Occipital lobe (tissue), 2 donors: Measurements from ENCODE around the gene G0S2. TPM values are rescaled to one million over a fixed set of nuclear protein-coding genes. Genes with fewer than 3 reads are reported as not detected.

ENCODE experiments used
- DNase-seq: peaks from one replicate; lab custom pipeline; 2025; lab: John Stamatoyannopoulos, UW
- total RNA-seq: library from RNA; depleted of rRNA; stranded (reverse); fragments of >200 nt; gene quantifications from one replicate; pipeline ENCODE4 v1.2.3, GENCODE V29; 2014

Gene G0S2
- total RNA-seq, 1 donor from 2014 or later: 2.3 TPM

- DNase-seq: no peak
Observed at GRCh38 chr1:209648346-209648745, 26.9 kb upstream of the G0S2 start.

DNA sequence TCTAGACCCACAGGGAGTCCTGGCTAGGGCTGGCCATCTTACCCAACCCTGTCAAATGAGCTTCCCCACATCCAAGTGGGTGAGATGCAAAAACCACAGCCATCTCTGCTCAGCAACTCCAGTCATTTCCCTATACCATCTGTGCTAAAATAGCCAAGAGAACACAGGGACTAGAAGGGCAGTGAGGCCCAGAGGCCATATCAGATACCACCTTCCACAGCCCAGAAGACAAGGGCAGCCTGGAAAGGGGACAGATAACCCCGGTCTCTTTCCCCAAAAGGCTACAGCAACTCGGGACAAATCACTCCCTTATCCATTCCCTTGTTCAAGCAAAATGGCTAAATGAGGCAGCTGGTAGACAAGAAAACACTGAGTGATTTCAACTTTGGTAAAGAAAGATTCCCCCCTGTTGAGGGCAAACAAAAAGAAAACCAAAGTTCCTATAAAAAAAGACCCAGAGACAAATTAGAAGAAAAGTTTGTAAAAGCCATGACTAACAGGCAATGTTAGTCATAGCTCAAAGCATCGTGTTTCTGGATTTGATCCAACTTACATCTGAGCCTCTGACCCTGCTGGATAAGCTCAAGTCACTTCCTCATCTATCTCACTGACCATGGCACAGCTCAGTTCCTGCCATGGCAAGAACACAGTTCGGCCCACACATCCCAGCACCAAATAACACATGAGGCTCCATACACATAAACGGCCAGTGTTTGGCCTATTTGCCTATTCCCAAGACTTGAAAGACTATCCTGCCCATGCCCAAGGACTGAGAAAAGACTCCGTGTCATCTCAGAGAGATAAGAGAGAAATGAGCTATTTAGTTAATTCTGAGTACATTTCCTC is 26.1 kb upstream of the G0S2 start:
- DNase-seq: no peak

DNA sequence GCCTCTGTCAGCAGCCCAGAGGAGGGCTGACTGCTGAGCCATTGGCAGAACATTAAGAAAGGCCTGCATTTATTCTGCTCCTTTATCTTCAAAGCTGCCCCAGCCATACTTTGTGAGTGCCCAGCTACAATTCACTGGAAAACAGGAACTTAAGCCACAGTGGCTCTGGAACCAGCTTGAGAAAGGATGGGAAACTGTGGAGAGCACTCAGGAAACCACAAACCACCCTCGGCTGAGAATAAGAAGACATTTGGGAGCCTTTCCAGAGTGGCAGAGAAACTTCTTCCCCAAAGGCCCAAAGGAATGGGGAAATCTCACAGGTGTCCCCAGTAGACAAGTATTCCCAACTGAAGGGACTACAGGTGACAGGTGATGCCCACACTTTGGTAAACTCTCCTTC is 24.8 kb upstream of the G0S2 start:
- no peak for DNase-seq

DNA sequence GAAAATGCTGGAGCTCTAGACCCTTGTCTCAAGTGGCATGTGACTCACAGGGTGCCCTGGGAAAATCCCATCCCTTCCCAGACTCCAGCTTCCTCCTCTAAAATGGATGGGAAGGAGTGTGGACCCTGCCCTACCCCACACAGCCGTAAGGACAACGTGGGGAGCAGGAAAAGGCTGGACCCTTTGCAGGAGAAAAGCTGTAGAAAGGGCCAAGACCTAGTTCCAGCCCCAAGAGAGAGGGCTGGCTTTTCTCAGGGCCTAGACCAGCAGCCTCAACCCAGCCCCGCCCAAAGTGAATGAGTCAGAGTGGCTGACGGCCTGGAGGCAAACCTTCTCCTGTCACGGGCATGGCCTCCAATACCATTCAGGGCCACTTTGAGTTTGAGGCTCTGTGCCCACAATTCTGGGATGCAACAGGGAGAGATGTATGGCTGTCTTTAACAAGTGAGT is 24.0 kb upstream of the G0S2 start:
- DNase-seq: no peak

- no peak for DNase-seq
Observed at GRCh38 chr1:209652121-209652735, 23.0 kb upstream of the G0S2 start, which contains the start of gene LAMB3. TSS of gene LAMB3 (minus strand) at chr1:209652425. CDS start at chr1:209650944, 1,481 bp downstream.

GRCh38 chr1:209652873-209653401 is 22.3 kb upstream of the G0S2 start:
- DNase-seq: peak; percentile 66

DNA sequence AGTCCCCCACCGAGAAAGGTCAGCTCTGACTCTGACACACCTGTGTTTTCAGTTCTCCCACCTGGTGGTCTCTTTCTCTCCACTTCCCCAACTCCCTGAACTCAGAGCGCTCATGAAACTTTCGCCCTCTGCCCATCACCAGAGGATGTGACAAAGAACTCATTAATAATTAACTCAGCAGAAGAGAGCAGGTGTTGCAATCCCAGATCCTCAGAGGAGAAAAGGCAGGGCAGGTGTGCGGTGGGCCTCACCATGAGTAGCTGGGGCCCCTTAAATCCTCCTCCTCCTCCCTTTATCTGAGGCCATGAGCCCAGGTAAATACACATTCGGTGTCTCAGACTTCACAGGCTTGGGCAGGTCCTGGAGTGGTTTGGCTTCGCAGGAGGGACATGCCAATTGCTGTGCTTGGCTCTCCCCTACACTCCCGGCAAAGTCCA is 21.3 kb upstream of the G0S2 start:
- DNase-seq: no peak

DNA sequence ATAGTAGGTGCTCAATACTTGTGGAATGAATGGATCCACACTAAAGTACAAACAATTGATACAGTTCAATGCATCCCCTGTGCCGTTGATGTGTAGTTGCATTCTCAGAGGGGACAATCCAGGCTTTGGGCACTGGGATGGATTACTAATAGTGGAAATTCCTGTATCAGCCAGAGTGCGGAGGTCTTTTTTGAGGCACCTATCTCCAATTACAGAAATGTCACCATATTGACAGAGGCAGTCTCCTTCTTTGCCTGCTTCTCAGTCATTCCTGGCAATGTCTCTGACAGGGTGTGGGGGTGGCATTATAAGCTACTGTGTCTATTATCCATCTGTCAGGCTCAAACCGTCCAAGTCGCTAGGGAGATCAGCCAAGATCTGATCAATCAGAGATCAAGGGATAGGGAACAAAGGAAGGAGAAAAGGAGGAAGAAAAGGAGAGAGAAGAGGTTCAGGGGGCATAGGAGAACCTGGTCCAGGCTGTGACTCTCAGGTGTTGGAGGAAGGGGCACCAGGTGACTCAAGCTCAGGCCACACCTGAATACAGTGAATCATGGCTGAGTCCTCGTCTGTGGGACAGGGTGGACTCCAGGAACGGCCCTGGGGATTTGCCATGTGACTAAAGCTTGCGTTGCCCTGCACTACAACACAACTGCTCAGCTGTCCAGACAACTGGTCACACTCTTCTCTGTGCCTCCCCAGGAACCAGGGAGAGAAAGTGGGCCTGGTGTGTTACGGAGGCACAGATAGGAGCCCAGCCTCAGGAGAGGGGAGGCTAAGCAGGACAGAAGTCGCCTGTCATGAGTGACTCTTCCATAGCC is 19.6 kb upstream of the G0S2 start:
- DNase-seq: no peak

GRCh38 chr1:209657140-209657879 is 17.9 kb upstream of the G0S2 start:
- no peak for DNase-seq

DNA sequence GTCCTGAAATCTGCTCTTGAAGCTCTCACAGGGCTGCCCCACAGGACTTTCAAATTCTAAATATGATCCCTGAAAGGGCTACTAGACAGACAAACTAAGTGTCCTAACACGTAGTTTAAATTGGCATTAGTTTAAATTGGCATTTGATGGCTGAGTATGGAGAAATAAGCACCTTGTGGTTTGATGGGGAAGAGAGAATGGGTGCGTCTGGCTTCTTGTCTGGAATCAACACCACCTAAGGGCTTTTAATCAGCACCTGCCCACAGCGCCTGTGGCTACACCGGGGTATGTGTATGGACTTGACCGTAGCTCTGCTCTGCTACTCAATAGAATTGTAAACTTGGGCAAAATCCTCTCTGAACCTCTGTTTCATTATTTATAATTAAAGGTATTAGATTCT is 17.3 kb upstream of the G0S2 start:
- no peak for DNase-seq

DNA sequence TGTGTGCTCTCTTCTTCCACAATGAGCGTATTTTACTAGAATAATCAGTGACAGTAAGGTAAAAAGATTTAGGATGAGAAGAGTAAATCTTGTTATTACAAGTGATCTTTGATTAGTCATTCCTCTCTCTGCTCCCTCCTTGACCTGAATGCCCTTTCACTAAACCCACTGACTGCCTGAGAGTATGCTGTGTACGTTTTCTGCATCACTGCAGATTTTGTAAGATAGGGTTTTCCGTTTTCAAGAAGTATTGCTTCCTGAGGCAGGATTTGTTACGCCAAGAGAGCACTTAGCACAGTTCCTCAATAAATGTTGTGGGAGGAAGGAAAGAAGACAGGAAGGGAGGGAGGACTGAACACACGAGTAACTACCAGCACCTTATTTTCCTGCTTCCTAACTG is 15.3 kb upstream of the G0S2 start:
- no peak for DNase-seq

DNA sequence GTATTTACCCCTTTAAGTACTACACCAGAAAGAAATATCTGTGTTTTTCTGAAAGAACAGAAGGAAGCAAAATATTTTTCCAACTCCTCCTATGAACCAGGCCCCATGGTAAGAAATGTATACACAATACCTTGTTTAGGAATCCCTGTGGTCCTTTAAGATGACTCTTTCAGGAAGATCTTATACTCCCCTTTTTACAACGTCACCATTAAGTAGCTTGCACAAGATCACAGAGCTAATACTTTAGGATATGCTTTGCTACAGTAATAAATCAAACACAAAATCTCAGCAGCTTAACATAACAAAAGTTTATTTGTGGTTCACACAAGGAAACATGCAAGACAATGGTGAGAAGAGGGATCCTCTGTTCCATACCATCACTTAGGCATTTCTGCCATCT is 14.1 kb upstream of the G0S2 start:
- DNase-seq: no peak

DNA sequence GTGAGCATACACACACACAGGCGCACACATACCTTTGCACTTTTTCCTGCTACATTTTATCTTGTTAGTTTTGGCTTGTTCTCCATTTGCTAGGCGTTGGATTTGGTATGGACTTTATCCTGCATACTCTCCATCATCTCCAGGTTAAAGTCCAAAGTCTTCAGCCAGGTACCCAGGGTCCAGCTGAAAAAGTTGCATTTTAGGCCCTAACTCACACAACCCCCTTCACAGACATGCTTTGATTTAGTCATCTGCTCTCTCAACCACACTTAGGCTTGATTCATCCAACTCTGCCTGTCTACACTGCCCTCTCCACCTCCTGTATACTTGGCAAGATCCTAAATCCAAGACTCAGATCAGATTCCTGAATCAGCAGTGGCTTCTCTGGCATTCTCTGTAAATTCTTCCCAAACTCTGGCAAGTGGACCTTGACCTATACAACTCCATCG is 12.3 kb upstream of the G0S2 start:
- DNase-seq: no peak

DNA sequence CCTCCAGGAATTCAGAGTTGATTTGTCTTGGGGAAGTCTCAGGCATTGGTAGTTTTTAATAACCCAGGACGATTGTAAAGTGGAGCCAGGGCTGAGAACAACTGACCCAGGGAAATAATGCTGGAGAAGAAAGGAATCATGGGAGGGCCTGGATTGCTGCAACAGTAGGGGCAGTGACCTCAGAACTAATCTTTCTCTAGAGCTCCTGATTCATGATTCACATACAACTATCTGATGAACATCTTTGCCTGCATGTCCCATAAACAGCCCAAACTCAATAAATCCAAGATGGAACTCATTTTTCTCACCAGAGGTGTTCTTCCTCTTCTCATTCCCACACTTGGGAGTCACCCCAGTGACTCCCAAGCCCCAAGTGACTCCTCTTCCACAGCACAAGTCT is 8.1 kb upstream of the G0S2 start:
- no peak for DNase-seq

DNA sequence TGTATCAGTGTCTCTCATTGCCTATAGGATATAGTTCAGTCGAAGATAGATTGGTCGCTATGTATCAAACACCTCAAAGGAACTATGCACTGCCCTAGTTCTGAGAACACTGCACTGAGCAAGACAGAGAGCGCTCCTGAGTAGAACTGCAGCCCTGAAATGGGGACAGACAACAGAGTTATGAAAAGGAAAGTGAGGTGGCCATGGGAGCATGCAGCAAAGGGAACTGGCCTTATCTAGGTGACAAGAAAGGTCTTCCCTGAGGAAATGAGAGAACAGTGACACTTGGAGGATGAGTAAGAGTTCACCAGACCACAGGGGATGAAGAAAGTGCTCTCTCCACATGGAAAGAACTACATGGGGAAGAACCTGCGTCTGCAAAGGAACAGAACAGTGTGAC is 7.5 kb upstream of the G0S2 start:
- DNase-seq: no peak

- no peak for DNase-seq
Observed at GRCh38 chr1:209670441-209671082, 4.7 kb upstream of the G0S2 start.

DNA sequence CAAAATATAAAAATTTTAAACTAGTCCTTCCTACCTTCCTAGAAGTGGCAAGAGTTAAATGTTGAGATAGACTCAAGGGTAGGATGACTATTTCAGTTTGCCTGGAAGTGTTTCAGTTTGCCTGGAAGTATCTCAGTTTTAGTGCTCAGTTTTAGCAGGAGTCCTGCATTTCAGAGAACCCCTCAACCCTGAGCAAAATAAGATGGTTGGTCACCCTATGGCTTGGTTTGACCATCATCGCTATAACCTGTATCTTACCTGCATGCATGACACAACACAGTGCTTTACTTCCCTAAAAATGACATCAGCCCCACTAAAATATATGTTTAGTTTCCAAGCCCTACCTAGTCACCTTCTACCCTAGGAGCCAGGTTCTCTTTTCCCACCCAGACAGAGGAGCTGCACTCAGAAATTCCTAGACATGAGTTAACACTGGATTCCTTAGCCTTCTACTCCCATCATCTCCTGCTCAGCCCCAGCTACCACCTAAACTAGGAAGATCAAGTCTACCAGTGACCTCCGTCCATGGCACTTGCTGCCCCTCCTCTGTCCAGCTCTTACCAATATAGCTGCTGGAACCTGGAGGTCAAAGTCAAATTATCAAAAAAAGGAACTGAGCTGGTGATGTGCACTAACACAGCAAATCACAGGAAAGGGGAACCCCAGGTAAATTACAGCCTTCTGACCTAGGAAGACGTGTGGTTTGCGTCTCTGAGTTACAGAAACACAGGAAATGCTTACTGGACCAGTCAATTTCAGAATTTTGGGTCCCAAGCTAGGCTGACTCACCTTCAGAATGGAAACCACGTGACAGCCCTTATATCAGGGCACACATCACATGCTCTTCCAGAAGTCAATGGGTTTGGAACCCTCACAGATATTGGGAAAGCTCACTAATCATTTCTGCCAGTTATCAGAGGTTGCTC is 2.2 kb upstream of the G0S2 start:
- DNase-seq: no peak

GRCh38 chr1:209673631-209674417 is 1.4 kb upstream of the G0S2 start:
- DNase-seq: no peak
